ENCODE results near the gene CHD9.
A peak's percentile ranks its signal among the peaks of the same experiment; 100 is the strongest.
"Not testable (repeated sequence)": the region's sequence is repeated elsewhere in the genome, so short reads cannot be mapped to it uniquely, and the experiment has no call there.

Gene CHD9

GRCh38 chr16:53131363-53132071, 76.7 kb downstream of the CHD9 start:
- DNase-seq (ENCODE audit: low read depth): peak; percentile 41

GRCh38 chr16:53132406-53132805, 77.6 kb downstream of the CHD9 start:
- no peak for DNase-seq (ENCODE audit: low read depth)

DNA sequence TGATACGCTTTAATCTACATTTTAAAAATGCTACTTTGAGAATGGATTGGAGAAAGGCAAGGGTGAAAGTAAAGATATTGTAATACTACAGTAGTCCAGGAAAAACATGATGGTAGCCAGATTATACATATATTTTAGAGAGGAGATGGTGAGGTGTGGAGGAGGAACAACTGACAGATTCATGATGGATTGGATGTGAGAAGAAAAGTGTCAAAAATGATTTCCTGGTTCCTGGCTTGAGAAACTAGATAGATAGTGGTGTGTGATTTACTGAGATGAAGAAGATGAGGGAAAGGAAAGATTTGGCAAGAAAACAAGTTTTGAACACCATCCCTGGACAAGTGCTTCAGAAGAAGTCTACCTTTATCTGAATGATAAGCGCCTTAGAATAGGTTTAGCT, 80.5 kb downstream of the CHD9 start:
- no peak for DNase-seq (ENCODE audit: low read depth)

GRCh38 chr16:53142823-53143568, 88.2 kb downstream of the CHD9 start:
- DNase-seq (ENCODE audit: low read depth): no peak

GRCh38 chr16:53147500-53148065, 92.8 kb downstream of the CHD9 start:
- no peak for DNase-seq (ENCODE audit: low read depth)

- DNase-seq (ENCODE audit: low read depth): no peak
These were observed 96.0 kb downstream of the CHD9 start for GRCh38 chr16:53150769-53151168.

- no peak for DNase-seq (ENCODE audit: low read depth)
These were observed 97.5 kb downstream of the CHD9 start for GRCh38 chr16:53152329-53152728.

DNA sequence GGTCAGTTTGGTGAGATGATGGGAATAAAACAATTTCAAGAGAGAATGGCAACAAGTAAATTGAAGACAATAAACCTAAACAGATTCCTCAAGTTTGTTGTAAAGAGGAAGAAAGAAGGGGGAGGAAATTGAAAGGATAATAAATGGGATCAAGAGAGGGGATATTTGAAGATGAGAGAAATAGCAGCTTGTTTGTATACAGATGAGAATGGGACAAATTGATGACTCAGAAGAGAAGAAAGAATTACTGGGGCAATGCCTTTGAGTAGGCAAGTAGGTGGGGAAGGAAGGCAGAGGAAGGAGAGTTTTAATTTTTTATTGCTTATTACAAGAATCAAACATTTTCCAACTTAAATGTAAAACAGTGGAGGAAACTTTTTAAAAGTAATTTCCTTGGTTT, 98.3 kb downstream of the CHD9 start:
- DNase-seq (ENCODE audit: low read depth): no peak

DNA sequence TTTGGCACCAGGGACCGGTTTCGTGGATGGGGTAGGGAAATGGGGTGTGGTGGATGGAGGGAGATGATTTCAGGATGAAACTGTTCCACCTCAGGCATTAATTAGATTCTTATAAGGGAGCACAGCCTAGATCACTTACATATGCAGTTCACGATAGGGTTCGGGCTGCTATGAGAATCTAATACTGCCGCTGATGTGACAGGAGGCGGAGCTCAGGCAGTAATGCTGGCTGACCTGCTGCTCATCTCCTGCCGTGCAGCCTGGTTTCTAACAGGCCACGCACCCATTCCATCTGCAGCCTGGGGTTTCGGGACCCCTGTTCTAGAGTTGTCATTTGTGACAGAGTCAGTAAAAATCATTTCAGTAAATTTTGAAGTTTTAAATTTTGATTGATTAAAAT, 99.7 kb downstream of the CHD9 start:
- DNase-seq (ENCODE audit: low read depth): no peak

- no peak for DNase-seq (ENCODE audit: low read depth)
These were observed 101.7 kb downstream of the CHD9 start for GRCh38 chr16:53156516-53156915.

DNA sequence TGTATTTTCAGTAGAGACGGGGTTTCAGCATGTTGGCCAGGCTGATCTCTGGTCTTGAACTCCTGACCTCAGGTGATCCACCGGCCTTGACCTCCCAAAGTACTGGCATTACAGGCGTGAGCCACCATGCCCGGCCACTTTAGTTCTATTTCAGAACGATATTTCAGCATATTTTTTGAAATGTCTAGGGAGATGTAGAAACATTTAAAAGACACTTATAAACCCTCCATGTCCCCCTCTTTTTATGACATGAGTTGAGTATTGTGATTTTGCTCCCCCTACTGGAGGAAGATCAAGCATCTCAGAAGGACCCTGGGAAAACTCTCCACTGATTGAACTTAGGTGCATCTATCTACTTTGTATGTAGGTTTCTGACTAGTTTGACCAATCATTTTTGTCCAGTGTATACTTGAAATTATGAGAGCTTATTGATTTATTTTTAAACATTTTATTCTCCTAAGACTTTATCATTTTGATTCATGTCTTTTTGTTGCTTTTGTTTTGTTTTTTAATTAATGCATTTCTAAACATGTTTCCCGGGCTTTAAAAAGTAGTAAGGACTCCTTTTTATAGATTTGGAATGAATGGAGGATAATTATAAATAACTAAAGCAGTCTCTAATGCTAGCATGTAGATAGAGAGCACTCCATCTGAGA, 105.1 kb downstream of the CHD9 start:
- no peak for DNase-seq (ENCODE audit: low read depth)

- DNase-seq (ENCODE audit: low read depth): no peak
These were observed 111.3 kb downstream of the CHD9 start for GRCh38 chr16:53166099-53166498.

DNA sequence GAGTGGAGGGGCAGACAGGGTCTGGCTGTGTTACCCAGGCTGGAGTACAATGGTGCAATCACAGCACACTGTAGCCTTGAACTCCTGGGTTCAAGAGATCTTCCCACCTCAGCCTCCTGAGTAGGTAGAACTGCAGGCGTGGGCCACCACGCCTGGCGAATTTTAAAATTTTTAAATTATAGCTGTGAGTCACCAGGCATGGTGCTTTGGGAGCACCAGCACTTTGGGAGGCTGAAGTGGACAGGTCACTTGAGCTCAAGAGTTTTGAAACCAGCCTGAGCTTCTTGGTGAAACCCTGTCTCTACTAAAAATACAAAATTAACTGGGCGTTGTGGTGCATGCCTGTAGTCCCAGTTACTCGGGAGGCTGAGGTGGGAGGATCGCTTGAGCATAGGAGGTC, 114.0 kb downstream of the CHD9 start:
- DNase-seq (ENCODE audit: low read depth): no peak

DNA sequence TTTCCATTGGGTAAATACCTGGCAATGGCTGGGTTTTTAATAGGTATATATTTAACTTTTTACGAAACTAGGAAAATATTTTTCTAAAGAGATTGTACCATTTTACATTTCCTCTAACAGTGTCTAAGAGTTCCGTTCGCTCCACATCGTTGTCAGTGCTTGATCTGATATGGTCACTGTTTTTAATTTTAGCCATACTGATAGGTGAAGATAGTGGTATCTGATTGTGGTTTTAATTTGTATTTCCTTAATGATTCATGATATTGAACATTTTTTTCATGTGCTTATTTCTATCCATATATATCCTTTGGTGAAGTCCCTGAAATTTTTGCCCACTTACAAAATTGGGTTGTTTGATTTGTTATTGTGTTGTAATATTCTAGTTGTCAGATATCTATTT, 117.7 kb downstream of the CHD9 start:
- DNase-seq (ENCODE audit: low read depth): no peak

- DNase-seq (ENCODE audit: low read depth): no peak
These were observed 120.3 kb downstream of the CHD9 start for GRCh38 chr16:53175118-53175517.

- no peak for DNase-seq (ENCODE audit: low read depth)
These were observed 121.6 kb downstream of the CHD9 start for GRCh38 chr16:53176434-53176833.

GRCh38 chr16:53183442-53183841, 128.7 kb downstream of the CHD9 start:
- DNase-seq (ENCODE audit: low read depth): no peak

GRCh38 chr16:53185741-53186140, 130.9 kb downstream of the CHD9 start:
- not testable (repeated sequence) for DNase-seq (ENCODE audit: low read depth)

GRCh38 chr16:53187775-53188174, 133.0 kb downstream of the CHD9 start:
- no peak for DNase-seq (ENCODE audit: low read depth)

DNA sequence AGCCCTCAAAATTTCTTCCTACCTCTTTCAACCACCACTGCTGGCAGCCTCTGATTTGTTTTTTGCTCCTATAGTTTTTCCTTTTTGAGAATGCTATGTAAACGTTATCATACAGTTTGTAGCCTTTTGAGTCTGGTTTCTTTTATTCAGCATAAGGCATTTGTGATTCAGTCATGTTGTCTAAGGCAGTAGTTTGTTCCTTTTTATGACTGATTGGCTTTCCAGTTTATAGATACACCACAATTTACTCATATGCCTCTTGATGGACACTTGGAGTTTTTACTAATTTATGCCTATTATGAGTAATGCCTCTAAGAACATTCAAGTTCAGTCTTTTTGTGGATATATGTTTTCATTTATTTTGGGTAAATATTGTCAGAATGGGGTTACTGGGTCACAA, 136.6 kb downstream of the CHD9 start:
- no peak for DNase-seq (ENCODE audit: low read depth)

DNA sequence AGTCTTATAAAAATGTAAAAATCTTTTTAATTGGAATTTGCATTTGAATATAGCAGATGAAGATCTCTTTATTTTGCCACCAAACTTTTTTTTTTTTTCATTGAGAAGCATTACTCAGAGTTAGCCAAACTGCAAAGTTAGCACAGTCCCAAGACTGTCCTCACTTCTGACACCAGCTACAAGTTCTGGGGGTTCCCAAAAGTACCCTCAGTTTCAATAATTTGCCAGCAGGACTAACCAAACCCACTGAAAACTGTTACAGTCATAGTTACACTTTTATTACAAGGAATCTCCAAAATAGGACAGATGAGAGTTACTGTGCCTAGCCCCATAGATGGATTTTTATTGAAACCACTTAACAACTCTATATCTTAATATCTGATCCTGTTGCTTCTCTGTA, 144.1 kb downstream of the CHD9 start:
- DNase-seq (ENCODE audit: low read depth): no peak

DNA sequence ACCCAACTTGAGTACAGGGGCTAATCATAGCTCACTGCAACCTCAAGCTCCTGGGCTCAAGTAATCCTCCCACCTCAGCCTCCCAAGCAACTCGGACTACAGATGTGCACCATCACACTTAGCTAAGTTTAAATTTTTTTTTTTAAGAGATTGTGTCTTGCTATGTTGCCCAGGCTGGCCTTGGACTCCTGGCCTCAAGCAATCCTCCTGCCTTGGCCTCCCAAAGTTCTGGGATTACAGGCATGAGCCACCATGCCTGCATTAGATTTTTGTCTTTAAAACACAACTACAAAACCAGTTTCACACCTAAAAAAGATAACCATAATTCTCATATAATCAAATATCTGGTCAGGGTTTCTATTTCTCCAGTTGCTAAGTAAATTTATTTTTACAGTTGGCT, 147.1 kb downstream of the CHD9 start:
- DNase-seq (ENCODE audit: low read depth): no peak

- no peak for DNase-seq (ENCODE audit: low read depth)
These were observed 147.6 kb downstream of the CHD9 start for GRCh38 chr16:53202398-53202797.
